ENCODE results near the gene CFI. TPM values are rescaled to one million over a fixed set of nuclear protein-coding genes. Genes with fewer than 3 reads are reported as not detected.

Gene CFI
- total RNA-seq, 2 experiments from 2014 or later, result not detected

DNA sequence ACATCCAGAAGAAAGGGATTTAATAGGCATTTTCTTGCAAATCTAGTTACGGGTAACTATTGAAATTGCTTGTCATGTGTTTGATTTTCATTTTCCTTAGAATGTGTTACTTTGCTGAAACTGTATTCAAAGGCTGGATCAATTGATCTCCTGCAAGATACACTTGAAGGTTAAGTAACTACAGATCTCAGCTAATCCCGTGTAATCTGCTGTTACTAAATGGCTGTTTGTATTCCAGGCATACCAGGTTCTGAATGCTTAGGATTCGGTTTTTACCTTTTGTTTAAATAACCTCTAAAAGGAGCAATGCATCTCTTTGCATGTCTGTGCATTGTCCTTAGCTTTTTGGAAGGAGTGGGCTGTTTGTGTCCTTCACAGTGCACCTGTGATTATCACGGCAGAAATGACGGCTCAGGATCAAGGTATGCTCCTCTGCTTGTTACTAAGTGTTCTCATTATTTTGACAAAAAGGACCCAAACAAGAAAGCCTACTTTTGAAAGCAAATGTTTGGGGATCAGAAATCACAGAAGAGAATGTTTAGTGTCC, 46.2 kb upstream of the CFI start, which contains the start of gene LRIT3:
Gene LRIT3 (plus strand): TSS at position 212 of the 547 bp plus-strand sequence. CDS start 95 bp downstream, at position 307.
- intact Hi-C loops (cut with micrococcal nuclease; ENCODE audit: unreplicated experiment), result no loop called here
- DNase-seq (ENCODE audit: low spot score), result no peak
- no TSS peak for BruUV-seq (replicated peaks)
- H3K4me3 ChIP-seq (ENCODE audit: low read depth, low read length, poor library complexity, severe bottlenecking), result no peak within 1 kb of the TSS
- no peaks in the 10 kb centered on the region for H3K9me2 ChIP-seq (ENCODE audit: insufficient read depth, low read length)
- no peaks in the 10 kb centered on the region for H3K4me1 ChIP-seq (ENCODE audit: insufficient read depth, low read length, poor library complexity, severe bottlenecking)
- H3K9me3 ChIP-seq (ENCODE audit: low read length), result no peaks in the 10 kb centered on the region
- no peaks in the 10 kb centered on the region for H4K20me1 ChIP-seq (ENCODE audit: insufficient read depth, low read length)
- no peaks in the 10 kb centered on the region for H3K79me2 ChIP-seq (ENCODE audit: insufficient read depth, low read depth, low read length)
- ChIA-PET POLR2A (interaction anchor here (1.4 kb wide), 1 partner anchor 58 kb away, joined by 4 read pairs; no protein-coding TSS in a partner anchor), CTCF (ENCODE audit: unreplicated experiment) (no interaction called here)
- no peaks in the 10 kb centered on the region for H3K36me3 ChIP-seq (ENCODE audit: insufficient read depth, low read length)
- no peak within 1 kb of the TSS for H3K4me2 ChIP-seq (ENCODE audit: low read length)
- no peak within 1 kb of the TSS for H2AFZ ChIP-seq (ENCODE audit: low read length)
- H3K27ac ChIP-seq (ENCODE audit: low read depth, low read length, poor library complexity, severe bottlenecking), result no peak within 1 kb of the TSS
- TF ChIP-seq, protein P1, sequence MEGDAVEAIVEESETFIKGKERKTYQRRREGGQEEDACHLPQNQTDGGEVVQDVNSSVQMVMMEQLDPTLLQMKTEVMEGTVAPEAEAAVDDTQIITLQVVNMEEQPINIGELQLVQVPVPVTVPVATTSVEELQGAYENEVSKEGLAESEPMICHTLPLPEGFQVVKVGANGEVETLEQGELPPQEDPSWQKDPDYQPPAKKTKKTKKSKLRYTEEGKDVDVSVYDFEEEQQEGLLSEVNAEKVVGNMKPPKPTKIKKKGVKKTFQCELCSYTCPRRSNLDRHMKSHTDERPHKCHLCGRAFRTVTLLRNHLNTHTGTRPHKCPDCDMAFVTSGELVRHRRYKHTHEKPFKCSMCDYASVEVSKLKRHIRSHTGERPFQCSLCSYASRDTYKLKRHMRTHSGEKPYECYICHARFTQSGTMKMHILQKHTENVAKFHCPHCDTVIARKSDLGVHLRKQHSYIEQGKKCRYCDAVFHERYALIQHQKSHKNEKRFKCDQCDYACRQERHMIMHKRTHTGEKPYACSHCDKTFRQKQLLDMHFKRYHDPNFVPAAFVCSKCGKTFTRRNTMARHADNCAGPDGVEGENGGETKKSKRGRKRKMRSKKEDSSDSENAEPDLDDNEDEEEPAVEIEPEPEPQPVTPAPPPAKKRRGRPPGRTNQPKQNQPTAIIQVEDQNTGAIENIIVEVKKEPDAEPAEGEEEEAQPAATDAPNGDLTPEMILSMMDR (conservative IDR thresholded peaks at IDR 0.05; ENCODE audit: low read length), result no peak

DNA sequence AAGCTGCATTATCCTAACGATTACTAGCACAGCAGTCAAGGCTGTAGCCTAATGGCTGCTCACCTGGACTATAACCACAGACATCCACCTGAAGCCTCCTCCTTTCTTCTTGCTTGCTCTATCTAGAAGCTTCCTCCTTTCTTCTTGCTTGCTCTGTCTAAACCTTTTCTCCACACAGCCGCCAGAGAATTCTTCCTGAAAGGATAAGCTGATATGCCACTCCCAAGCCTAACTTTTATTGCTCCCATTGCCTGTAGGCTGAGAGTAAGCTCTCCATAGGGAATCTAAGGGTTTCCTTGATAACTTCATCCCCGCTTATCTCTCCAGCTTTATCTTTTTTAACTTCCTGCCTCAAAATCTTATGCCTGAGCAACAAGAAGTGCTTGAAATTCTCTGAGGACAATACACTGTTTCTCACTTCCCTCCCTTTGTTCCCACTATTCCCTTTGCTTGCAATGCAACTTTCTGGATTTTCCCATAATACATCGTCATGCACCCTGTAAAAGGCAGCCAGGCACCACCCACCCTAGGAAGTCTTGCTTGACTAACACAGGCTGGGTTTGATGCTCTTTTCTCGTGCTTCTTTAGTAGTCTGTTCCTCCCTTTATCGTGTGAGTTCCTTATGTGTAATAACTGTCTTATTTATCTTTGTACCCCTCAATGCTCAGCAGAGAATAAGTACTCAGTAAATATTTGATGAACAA, 44.7 kb upstream of the CFI start:
- no TSS peak for BruUV-seq (replicated peaks)
- CTCF ChIA-PET (ENCODE audit: unreplicated experiment), result interaction anchor here (0.9 kb wide), 1 partner anchor 114 kb away, joined by 3 read pairs; no protein-coding TSS in a partner anchor

DNA sequence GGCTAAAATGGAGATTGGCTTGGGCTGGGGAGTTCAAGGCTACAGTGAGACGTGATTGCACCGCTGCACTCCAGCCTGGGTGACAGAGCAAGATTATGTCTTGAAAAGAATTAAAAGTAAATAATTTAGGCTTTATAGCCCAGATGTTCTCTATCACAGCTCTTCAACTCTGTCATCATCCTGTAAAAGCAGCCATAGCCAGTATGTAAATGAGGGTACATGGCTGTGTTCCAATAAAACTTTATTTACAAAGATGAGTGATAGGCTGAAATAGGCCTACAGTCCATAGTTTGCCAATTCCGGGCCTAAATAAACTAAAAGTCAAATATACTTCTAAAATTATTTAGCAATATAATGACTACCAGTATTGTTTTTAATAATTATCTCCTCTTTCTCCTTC, 35.2 kb upstream of the CFI start:
- Histone ChIP-seq H4K20me1 (ENCODE audit: insufficient read depth, low read length) (no peaks in the 10 kb centered on the region), H3K79me2 (ENCODE audit: insufficient read depth, low read depth, low read length) (no peaks in the 10 kb centered on the region), H3K4me1 (ENCODE audit: insufficient read depth, low read length, poor library complexity, severe bottlenecking) (no peaks in the 10 kb centered on the region), H3K4me2 (ENCODE audit: low read length) (no peak overlapping the region), H3K4me3 (ENCODE audit: low read depth, low read length, poor library complexity, severe bottlenecking) (no peak overlapping the region), H3K27ac (ENCODE audit: low read depth, low read length, poor library complexity, severe bottlenecking) (no peak overlapping the region), H3K9me2 (ENCODE audit: insufficient read depth, low read length) (no peaks in the 10 kb centered on the region), H3K36me3 (ENCODE audit: insufficient read depth, low read length) (no peaks in the 10 kb centered on the region), H2AFZ (ENCODE audit: low read length) (no peak overlapping the region), H3K9me3 (ENCODE audit: low read length) (peaks cover 11% of the 10 kb centered on the region; the same call in 1 of the 2 replicates)
- POLR2A ChIA-PET, result interaction anchor here (0.7 kb wide), 1 partner anchor 115 kb away, joined by 3 read pairs; no protein-coding TSS in a partner anchor
- intact Hi-C loops (cut with micrococcal nuclease; ENCODE audit: unreplicated experiment), result no loop called here
- DNase-seq (ENCODE audit: low spot score), result no peak
- TF ChIP-seq EZH2phosphoT487 (IDR thresholded peaks at IDR 0.05; ENCODE audit: borderline replicate concordance, low read depth, low read length), result no peak
- TF ChIP-seq, protein P1 (conservative IDR thresholded peaks at IDR 0.05; ENCODE audit: low read length), result no peak
- CTCF ChIA-PET (ENCODE audit: unreplicated experiment), result no interaction called here
- no TSS peak for BruUV-seq (replicated peaks)

More for the DNA sequence above, 44.7 kb upstream of the CFI start:
- Histone ChIP-seq H3K4me3 (ENCODE audit: low read depth, low read length, poor library complexity, severe bottlenecking) (no peak overlapping the region), H4K20me1 (ENCODE audit: insufficient read depth, low read length) (no peaks in the 10 kb centered on the region), H3K36me3 (ENCODE audit: insufficient read depth, low read length) (no peaks in the 10 kb centered on the region), H3K4me2 (ENCODE audit: low read length) (no peak overlapping the region), H3K9me3 (ENCODE audit: low read length) (no peaks in the 10 kb centered on the region), H3K79me2 (ENCODE audit: insufficient read depth, low read depth, low read length) (no peaks in the 10 kb centered on the region), H3K9me2 (ENCODE audit: insufficient read depth, low read length) (no peaks in the 10 kb centered on the region), H3K4me1 (ENCODE audit: insufficient read depth, low read length, poor library complexity, severe bottlenecking) (no peaks in the 10 kb centered on the region), H2AFZ (ENCODE audit: low read length) (no peak overlapping the region), H3K27ac (ENCODE audit: low read depth, low read length, poor library complexity, severe bottlenecking) (no peak overlapping the region)
- DNase-seq (ENCODE audit: low spot score), result no peak
- POLR2A ChIA-PET, result no interaction called here
- intact Hi-C loops (cut with micrococcal nuclease; ENCODE audit: unreplicated experiment), result no loop called here
- no peak for TF ChIP-seq EZH2phosphoT487 (IDR thresholded peaks at IDR 0.05; ENCODE audit: borderline replicate concordance, low read depth, low read length)
- TF ChIP-seq, protein P1 (conservative IDR thresholded peaks at IDR 0.05; ENCODE audit: low read length), result no peak
